Heart right ventricle (tissue), 16 donors: Measurements from ENCODE around the gene CXCL13. TPM values are rescaled to one million over a fixed set of nuclear protein-coding genes. Genes with fewer than 3 reads are reported as not detected.

ENCODE experiments used
- ATAC-seq, 8 donors: fragments of 200-7000 bp; cut with Tn5 transposase; one replicate each; pipeline ENCODE4 v1.9.1; 2020; ENCODE audit warnings: mild to moderate bottlenecking in 8 of 8, moderate library complexity in 8 of 8, moderate number of reproducible peaks in 1 of 8
- DNase-seq, 2 donors: peaks; one replicate each; pipeline ENCODE4 v3.0.0-alpha.2; 2020
- H3K27ac ChIP-seq, 10 donors: fragments of 200-600 bp; sonication (generic) in 2 of 10; one replicate each; pipeline versions ENCODE4 v1.5.0 to v1.8.0; 2020 to 2022; ENCODE audit warnings: mild to moderate bottlenecking in 3 of 10
- H3K27me3 ChIP-seq, 7 donors: fragments of 200-600 bp; one replicate each; pipeline ENCODE4 v1.8.0; 2021 to 2022; ENCODE audit warnings: mild to moderate bottlenecking in 2 of 7
- H3K36me3 ChIP-seq, 9 donors: fragments of 200-600 bp; sonication (generic) in 1 of 9; one replicate each; pipeline versions ENCODE4 v1.5.0 to v1.8.0; 2020 to 2022; ENCODE audit warnings: mild to moderate bottlenecking in 2 of 9
- H3K4me1 ChIP-seq, 9 donors: fragments of 200-600 bp; sonication (generic) in 1 of 9; one replicate each; pipeline versions ENCODE4 v1.5.0 to v1.8.0; 2020 to 2022; ENCODE audit warnings: mild to moderate bottlenecking in 4 of 9
- H3K4me3 ChIP-seq, 10 donors: fragments of 200-600 bp; sonication (generic) in 2 of 10; one replicate each; pipeline versions ENCODE4 v1.5.0 to v1.8.0; 2020 to 2022; ENCODE audit warnings: mild to moderate bottlenecking in 7 of 10, moderate library complexity in 2 of 10
- H3K9me3 ChIP-seq, 11 donors: fragments of 200-600 bp in 10 of 11; sonication (generic) in 2 of 11; one replicate each; pipeline versions ENCODE4 v1.5.0 to v1.8.0; 2013 to 2022; ENCODE audit warnings: mild to moderate bottlenecking in 2 of 11, control low read depth in 1 of 11, moderate library complexity in 1 of 11
- WGBS, 2 donors: extraction: QIAGEN DNeasy Blood & Tissue Kit; methylation state at CpG; one replicate each; pipeline ENCODE4 v1.1.7; 2013; ENCODE audit warnings: inconsistent platforms in 1 of 2; 5-methylcytosine and 5-hydroxymethylcytosine counted together
- intact Hi-C, 10 donors: fragments of 100-400 bp; cut with DNase I; formaldehyde crosslinking; loops; one replicate each; pipeline versions ENCODE4 v1.11.1 to v1.14.2; 2022
- polyA plus RNA-seq, 2 donors: library from polyadenylated mRNA; stranded (reverse); fragments of 200-250 nt; gene quantifications; one replicate each; pipeline ENCODE4 v1.2.3, GENCODE V29; 2013
- total RNA-seq, 10 donors: library from RNA; stranded (reverse); fragmentation: NEBNext Ultra II Directional in 3 of 10; extraction: Animal tissue kit (Norgen Biotek cat#: 25700) in 3 of 10; gene quantifications; one replicate each; pipeline versions ENCODE4 v1.2.1 to v1.2.4, GENCODE V29; 2021 to 2023
- TF ChIP-seq, protein P1 (sequence below), 9 donors: fragments of 200-600 bp; sonication (generic) in 2 of 9; IDR thresholded peaks; one replicate each; pipeline versions ENCODE4 v1.5.0 to v1.8.0; 2021 to 2022; ENCODE audit warnings: antibody characterized with exemption in 9 of 9, mild to moderate bottlenecking in 5 of 9, moderate library complexity in 1 of 9
- donor health status: Arrhythmogenic right ventricular cardiomyopathy.
- donor health status: ischemic (EF 13 %, LVEDD 7.1; RV severe dilation, severe dysfunction).
- donor health status: healthy with polysubstance abuse.
- donor health status: DM: no; HTN: yes; CAD: no.
- donor health status: DM: no; HTN: no; CAD: no.
- donor health status: ischemic (EF 25% LVEDD 6.9; RV normal size, moderate dysfunction).
- donor health status: ischemic (EF 25% LVEDD 5.7; RV mildly dilated, moderate dysfunction).
- donor health status: healthy.
- donor health status: DM: yes; HTN: yes; CAD: no.
- donor health status: Ischemic cardiomyopathy.
- donor health status: ischemic (EF 35%, LVEDD 5.7; RV mildly dilated, moderate dysfunction).
- donor health status: nonischemic (EF 11% LVEDD 7.7; RV severe dilation, severe dysfunction).
- donor health status: DM: yes; HTN: yes; CAD: no.
- donor health status: PGD.
- donor health status: ischemic (EF 29% LVEDD 5.4; RV normal size, mild dysfunction).
- donor health status: nonischemic (EF 23%, LVEDD 6.1; RV moderate dilation, normal function).

CXCL13 gene
- total and polyA plus RNA-seq, 12 donors, result 0.06 TPM; not detected in 11

DNA sequence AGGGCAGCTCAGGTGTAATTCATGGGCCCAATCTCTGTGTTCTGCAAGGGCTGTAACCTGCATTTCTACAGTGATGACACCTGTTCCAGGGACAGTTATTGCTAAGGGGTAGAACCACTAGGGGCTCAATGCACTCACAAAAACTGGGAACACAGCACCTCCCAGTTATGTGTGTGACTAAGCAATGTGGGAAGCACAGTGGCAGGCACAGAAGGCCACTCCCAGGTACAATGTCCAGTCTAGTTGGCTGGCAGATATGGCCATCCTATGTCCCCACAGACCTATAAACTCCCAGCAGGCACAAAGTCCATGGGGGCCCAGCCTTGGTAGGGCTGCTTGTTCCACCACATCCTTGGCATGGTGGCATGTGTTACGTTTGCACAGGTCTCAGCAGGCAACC, 25.7 kb downstream of the CXCL13 start:
- intact Hi-C loops, result no loop called here
- no peak overlapping the region for H3K4me3 ChIP-seq
- DNase-seq (no peak), ATAC-seq (no peak)
- H3K27ac ChIP-seq, result no peak overlapping the region
- 98 to 100% methylated on average over 1 of the region's 1 CpG for WGBS, 2 donors
- TF ChIP-seq, protein P1, sequence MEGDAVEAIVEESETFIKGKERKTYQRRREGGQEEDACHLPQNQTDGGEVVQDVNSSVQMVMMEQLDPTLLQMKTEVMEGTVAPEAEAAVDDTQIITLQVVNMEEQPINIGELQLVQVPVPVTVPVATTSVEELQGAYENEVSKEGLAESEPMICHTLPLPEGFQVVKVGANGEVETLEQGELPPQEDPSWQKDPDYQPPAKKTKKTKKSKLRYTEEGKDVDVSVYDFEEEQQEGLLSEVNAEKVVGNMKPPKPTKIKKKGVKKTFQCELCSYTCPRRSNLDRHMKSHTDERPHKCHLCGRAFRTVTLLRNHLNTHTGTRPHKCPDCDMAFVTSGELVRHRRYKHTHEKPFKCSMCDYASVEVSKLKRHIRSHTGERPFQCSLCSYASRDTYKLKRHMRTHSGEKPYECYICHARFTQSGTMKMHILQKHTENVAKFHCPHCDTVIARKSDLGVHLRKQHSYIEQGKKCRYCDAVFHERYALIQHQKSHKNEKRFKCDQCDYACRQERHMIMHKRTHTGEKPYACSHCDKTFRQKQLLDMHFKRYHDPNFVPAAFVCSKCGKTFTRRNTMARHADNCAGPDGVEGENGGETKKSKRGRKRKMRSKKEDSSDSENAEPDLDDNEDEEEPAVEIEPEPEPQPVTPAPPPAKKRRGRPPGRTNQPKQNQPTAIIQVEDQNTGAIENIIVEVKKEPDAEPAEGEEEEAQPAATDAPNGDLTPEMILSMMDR (IDR thresholded peaks at IDR 0.05), result no peak
- no peaks in the 10 kb centered on the region for H3K27me3 ChIP-seq
- no peaks in the 10 kb centered on the region for H3K9me3 ChIP-seq
- no peaks in the 10 kb centered on the region for H3K36me3 ChIP-seq
- H3K4me1 ChIP-seq, result no peaks in the 10 kb centered on the region

DNA sequence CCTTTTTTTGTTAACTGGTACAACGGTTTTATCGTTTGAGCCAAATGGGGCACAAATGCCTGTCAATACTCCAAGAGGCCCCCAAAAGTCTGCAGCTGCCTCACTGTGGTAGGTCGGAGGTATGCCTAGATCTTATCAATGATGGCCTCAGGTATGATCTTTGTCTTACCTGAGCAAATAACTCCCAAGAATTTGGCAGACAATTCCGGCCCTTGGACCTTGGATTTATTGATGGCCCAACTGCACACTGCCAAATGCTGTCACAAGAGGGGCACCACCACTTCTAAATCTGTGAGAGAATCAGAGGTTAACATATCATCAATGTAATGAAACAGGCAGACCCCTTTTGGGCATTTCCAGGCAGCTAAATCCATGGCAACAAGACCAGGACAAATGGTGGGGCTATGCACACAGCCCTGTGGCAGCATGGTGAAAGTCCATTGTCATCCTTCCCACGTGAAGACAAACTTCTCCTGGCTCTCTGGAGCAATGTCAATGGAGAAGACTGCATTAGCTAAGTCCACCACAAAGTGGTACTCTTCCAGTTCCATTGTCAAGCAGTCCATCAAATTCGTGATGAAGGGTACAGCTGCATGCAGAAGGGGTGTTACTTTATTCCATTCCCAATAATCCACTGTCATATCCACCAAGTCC, 28.6 kb downstream of the CXCL13 start:
- Histone ChIP-seq H3K27me3 (no peaks in the 10 kb centered on the region), H3K36me3 (no peaks in the 10 kb centered on the region), H3K9me3 (peaks cover 0 to 12% (median 0%) of the 10 kb centered on the region in 11 donors), H3K4me1 (no peaks in the 10 kb centered on the region), H3K27ac (no peak overlapping the region), H3K4me3 (no peak overlapping the region)
- intact Hi-C loops, result no loop called here
- ATAC-seq (no peak), DNase-seq (no peak)
- whole genome bisulfite sequencing, 2 donors, result 80 to 82% methylated on average over 6 of the region's 6 CpGs
- TF ChIP-seq, protein P1 (IDR thresholded peaks at IDR 0.05), result no peak

DNA sequence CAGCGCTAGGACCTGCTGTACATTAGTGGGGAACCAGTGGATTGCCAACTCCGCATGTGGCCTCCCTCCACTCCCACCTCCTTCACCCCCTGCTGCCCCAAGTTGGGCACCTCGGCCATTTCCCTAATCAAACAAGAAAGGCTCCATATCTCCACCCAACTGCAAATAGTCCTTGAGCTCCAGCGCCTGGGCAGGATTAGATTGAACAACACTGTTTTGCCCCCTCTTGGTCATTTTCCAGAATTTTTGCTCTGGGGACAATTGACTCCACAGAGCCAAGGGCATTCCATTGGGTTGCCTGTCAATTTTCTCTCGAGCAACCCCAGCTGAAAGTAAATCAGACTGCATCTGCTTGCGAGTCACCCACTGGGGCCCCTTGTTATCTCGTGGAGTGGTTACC, 29.6 kb downstream of the CXCL13 start:
- Histone ChIP-seq H3K4me3 (no peak overlapping the region), H3K9me3 (peaks cover 0 to 12% (median 0%) of the 10 kb centered on the region in 11 donors), H3K27ac (no peak overlapping the region), H3K27me3 (no peaks in the 10 kb centered on the region), H3K36me3 (no peaks in the 10 kb centered on the region), H3K4me1 (no peaks in the 10 kb centered on the region)
- TF ChIP-seq, protein P1 (IDR thresholded peaks at IDR 0.05), result no peak
- DNase-seq (no peak), ATAC-seq (no peak)
- intact Hi-C loops, result no loop called here
- WGBS, 2 donors, result 87 to 91% methylated on average over 7 of the region's 7 CpGs

DNA sequence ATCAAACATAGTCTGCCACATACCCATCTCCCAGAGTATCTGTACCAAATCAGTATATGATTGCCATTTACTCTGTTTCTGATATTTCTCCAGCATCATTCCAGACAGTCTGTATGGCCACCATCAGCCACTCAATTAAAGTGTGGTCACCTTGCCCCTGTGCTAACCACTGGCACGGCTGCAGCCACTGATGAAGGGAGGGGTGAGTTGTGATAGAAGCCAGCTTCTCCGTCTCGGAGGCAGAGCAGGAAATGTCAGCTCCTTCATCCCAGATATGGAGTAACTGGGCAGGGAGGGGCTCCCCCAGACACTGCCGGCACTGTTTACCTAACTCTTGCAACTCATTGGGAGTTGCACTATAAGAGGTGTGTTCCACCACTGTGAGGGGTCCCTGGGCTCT, 30.3 kb downstream of the CXCL13 start:
- 35% methylated on average over 4 of the region's 4 CpGs for WGBS, 2 donors
- ATAC-seq (no peak), DNase-seq (no peak)
- intact Hi-C loops, result no loop called here
- TF ChIP-seq, protein P1 (IDR thresholded peaks at IDR 0.05), result no peak
- H3K27ac ChIP-seq, result no peak overlapping the region
- peaks cover 0 to 12% (median 0%) of the 10 kb centered on the region in 11 donors for H3K9me3 ChIP-seq
- H3K27me3 ChIP-seq, result no peaks in the 10 kb centered on the region
- no peaks in the 10 kb centered on the region for H3K36me3 ChIP-seq
- no peaks in the 10 kb centered on the region for H3K4me1 ChIP-seq
- H3K4me3 ChIP-seq, result no peak overlapping the region
